ENCODE data around the gene PPP1R14C.

GRCh38 chr6:150282806-150283205 is 140.0 kb downstream of the PPP1R14C start:
- TF ChIP-seq CTCF (IDR thresholded peaks at IDR 0.05) (no peak), FOXS1 (CRISPR knock-in tag; IDR thresholded peaks at IDR 0.05) (no peak), CHD2 (IDR thresholded peaks at IDR 0.05; ENCODE audit: low read length, partially characterized antibody) (no peak), SMC3 (IDR thresholded peaks at IDR 0.05) (no peak), CHD4 (IDR thresholded peaks at IDR 0.05; ENCODE audit: borderline replicate concordance) (no peak), USF2 (IDR thresholded peaks at IDR 0.05) (no peak), KDM1A (IDR thresholded peaks at IDR 0.05; ENCODE audit: low read depth) (no peak), HDAC2 (IDR thresholded peaks at IDR 0.05) (no peak), CBX8 (IDR thresholded peaks at IDR 0.05) (no peak)
